GM19468 (cell line): ENCODE data around the gene SNAP25.

Experiments
- ATAC-seq: cut with Tn5 transposase; IDR thresholded peaks from one replicate; pipeline ENCODE4 v1.9.1; 2021; ENCODE audit warnings: mild to moderate bottlenecking, moderate library complexity, moderate number of reproducible peaks; ENCODE audit not compliant: unreplicated experiment; ENCODE audit errors: extremely low read depth

Gene SNAP25

GRCh38 chr20:10297684-10298240 lies 79.1 kb downstream of the SNAP25 start:
- ATAC-seq = no peak

- no peak for ATAC-seq
Observed at GRCh38 chr20:10300582-10301446, 82.2 kb downstream of the SNAP25 start.

- no peak for ATAC-seq
Observed at GRCh38 chr20:10303852-10304251, 85.2 kb downstream of the SNAP25 start.

- ATAC-seq = no peak
Observed at GRCh38 chr20:10304471-10305046, 85.9 kb downstream of the SNAP25 start.

GRCh38 chr20:10306440-10307358 lies 88.1 kb downstream of the SNAP25 start:
- ATAC-seq = no peak

GRCh38 chr20:10307359-10307735 lies 88.7 kb downstream of the SNAP25 start:
- no peak for ATAC-seq

- no peak for ATAC-seq
Observed at GRCh38 chr20:10308652-10309051, 90.0 kb downstream of the SNAP25 start.

GRCh38 chr20:10309326-10309725 lies 90.7 kb downstream of the SNAP25 start:
- ATAC-seq = no peak

- ATAC-seq = no peak
Observed at GRCh38 chr20:10312111-10312510, 93.5 kb downstream of the SNAP25 start.

GRCh38 chr20:10313215-10313614 lies 94.6 kb downstream of the SNAP25 start:
- ATAC-seq = no peak

- ATAC-seq = no peak
Observed at GRCh38 chr20:10313701-10314100, 95.1 kb downstream of the SNAP25 start.

GRCh38 chr20:10314198-10314597 lies 95.6 kb downstream of the SNAP25 start:
- ATAC-seq = no peak

- ATAC-seq = no peak
Observed at GRCh38 chr20:10315138-10315537, 96.5 kb downstream of the SNAP25 start.

- no peak for ATAC-seq
Observed at GRCh38 chr20:10316582-10316981, 98.0 kb downstream of the SNAP25 start.

- ATAC-seq = no peak
Observed at GRCh38 chr20:10318291-10319024, 99.8 kb downstream of the SNAP25 start.

- ATAC-seq = no peak
Observed at GRCh38 chr20:10319855-10320254, 101.2 kb downstream of the SNAP25 start.

GRCh38 chr20:10321138-10321717 lies 102.6 kb downstream of the SNAP25 start:
- no peak for ATAC-seq

- no peak for ATAC-seq
Observed at GRCh38 chr20:10322073-10323012, 103.7 kb downstream of the SNAP25 start.
